Activated CD8-positive, alpha-beta memory T cell treated with anti-CD3 and anti-CD28 coated beads for 36 hours (primary cell): Measurements from ENCODE around the gene GAPDHS. TPM values are rescaled to one million over a fixed set of nuclear protein-coding genes. Genes with fewer than 3 reads are reported as not detected.

ENCODE experiments used
- total RNA-seq, 2 experiments: library from RNA; stranded (reverse); gene quantifications; one replicate each; pipeline ENCODE4 v1.2.3, GENCODE V29; 2021

Gene GAPDHS
- total RNA-seq, 2 experiments from 2014 or later = not detected

Other genes starting within 250 kb of the GAPDHS start
- not detected for gene MAG, start 241.3 kb upstream of the GAPDHS start, total RNA-seq
- under 1 TPM; 0.13 to 0.23 TPM for gene CD22, start 204.3 kb upstream of the GAPDHS start, total RNA-seq
- gene FFAR1, start 185.6 kb upstream of the GAPDHS start, total RNA-seq = not detected
- under 1 TPM; 0.38 to 0.42 TPM for gene FFAR3, start 175.0 kb upstream of the GAPDHS start, total RNA-seq
- not detected for gene GPR42, start 162.4 kb upstream of the GAPDHS start, total RNA-seq
- not detected for gene FFAR2, start 85.2 kb upstream of the GAPDHS start, total RNA-seq
- not detected for gene KRTDAP, start 43.0 kb upstream of the GAPDHS start, total RNA-seq
- gene DMKN, start 19.8 kb upstream of the GAPDHS start, total RNA-seq = 1 to 10 TPM in 1 of 2 experiments, under 1 TPM in 1; 0.65 to 2.0 TPM
- gene SBSN, start 5.1 kb upstream of the GAPDHS start, total RNA-seq = not detected
- 100 to 1,000 TPM; 106 to 110 TPM for gene TMEM147, start 12.2 kb downstream of the GAPDHS start, total RNA-seq
- gene ATP4A, start 30.2 kb downstream of the GAPDHS start, total RNA-seq = not detected
- not detected for gene PMIS2, start 52.7 kb downstream of the GAPDHS start, total RNA-seq
- 10 to 100 TPM; 38.8 to 40.9 TPM for gene HAUS5, start 79.3 kb downstream of the GAPDHS start, total RNA-seq
- gene RBM42, start 95.6 kb downstream of the GAPDHS start, total RNA-seq = 100 to 1,000 TPM; 102 to 104 TPM
- gene ETV2, start 108.3 kb downstream of the GAPDHS start, total RNA-seq = 1 to 10 TPM; 2.0 to 2.1 TPM
- 100 to 1,000 TPM; 426 to 431 TPM for gene COX6B1, start 114.9 kb downstream of the GAPDHS start, total RNA-seq
- gene UPK1A, start 133.1 kb downstream of the GAPDHS start, total RNA-seq = under 1 TPM; 0.23 to 0.38 TPM
- 100 to 1,000 TPM; 278 to 282 TPM for gene ZBTB32, start 171.1 kb downstream of the GAPDHS start, total RNA-seq
- 10 to 100 TPM; 52.0 to 53.1 TPM for gene KMT2B, start 184.5 kb downstream of the GAPDHS start, total RNA-seq
- 10 to 100 TPM; 82.6 to 85.6 TPM for gene IGFLR1, start 209.0 kb downstream of the GAPDHS start, total RNA-seq
- 10 to 100 TPM; 24.9 to 26.6 TPM for gene U2AF1L4, start 212.0 kb downstream of the GAPDHS start, total RNA-seq
- gene PSENEN, start 212.2 kb downstream of the GAPDHS start, total RNA-seq = 10 to 100 TPM; 50.8 to 53.4 TPM
- gene LIN37, start 215.1 kb downstream of the GAPDHS start, total RNA-seq = 10 to 100 TPM in 1 of 2 experiments, 1 to 10 TPM in 1; 7.3 to 10.5 TPM
- under 1 TPM in 1 of 2 experiments, not detected in 1; 0.21 TPM for gene HSPB6, start 223.6 kb downstream of the GAPDHS start, total RNA-seq
- 10 to 100 TPM; 33.7 to 37.0 TPM for gene PROSER3, start 224.7 kb downstream of the GAPDHS start, total RNA-seq
- 10 to 100 TPM; 12.0 to 16.5 TPM for gene ARHGAP33, start 242.1 kb downstream of the GAPDHS start, total RNA-seq